SK-N-SH treated with all-trans-retinoic acid at 6 μM for 48 hours (cell line): ENCODE results near the gene MGAT5B.

Experiments used
- ATAC-seq: fragments of 200-7000 bp; cut with Tn5 transposase; 3 replicates; pipeline ENCODE4 v1.9.1; 2020; ENCODE audit warnings: mild to moderate bottlenecking, moderate library complexity
- BACH2 ChIP-seq: fragments of 250-450 bp; sonication (Bioruptor Pico); IDR thresholded peaks from 2 replicates; pipeline ENCODE4 v1.9.0; 2021; ENCODE audit warnings: mild to moderate bottlenecking, borderline replicate concordance
- CSDC2 ChIP-seq: fragments of 250-450 bp; sonication (Bioruptor Pico); IDR thresholded peaks from 2 replicates; pipeline ENCODE4 v1.5.0; 2020; ENCODE audit warnings: mild to moderate bottlenecking, moderate library complexity
- ESRRG ChIP-seq: fragments of 250-450 bp; sonication (Bioruptor Pico); IDR thresholded peaks from 2 replicates; pipeline ENCODE4 v1.6.1; 2021; ENCODE audit warnings: mild to moderate bottlenecking
- GLIS3 ChIP-seq: fragments of 250-450 bp; sonication (Bioruptor Pico); IDR thresholded peaks from 2 replicates; pipeline ENCODE4 v1.5.0; 2020; ENCODE audit warnings: mild to moderate bottlenecking, moderate library complexity
- ISL1 ChIP-seq: fragments of 250-450 bp; sonication (Bioruptor Pico); IDR thresholded peaks from 2 replicates; pipeline ENCODE4 v2.1.2; 2022; ENCODE audit warnings: mild to moderate bottlenecking, moderate library complexity
- OSR1 ChIP-seq: fragments of 250-450 bp; sonication (Bioruptor Pico); IDR thresholded peaks from 2 replicates; pipeline ENCODE4 v1.8.0; 2022; ENCODE audit warnings: moderate library complexity, mild to moderate bottlenecking, inconsistent platforms
- PPARA ChIP-seq: fragments of 250-450 bp; sonication (Bioruptor Pico); IDR thresholded peaks from 2 replicates; pipeline ENCODE4 v1.5.0; 2020; ENCODE audit warnings: mild to moderate bottlenecking, borderline replicate concordance
- RARB ChIP-seq: fragments of 250-450 bp; sonication (Bioruptor Pico); IDR thresholded peaks from 2 replicates; pipeline ENCODE4 v1.8.0; 2021; ENCODE audit warnings: mild to moderate bottlenecking, moderate library complexity
- SNAI2 ChIP-seq: fragments of 250-450 bp; sonication (Bioruptor Pico); IDR thresholded peaks from 2 replicates; pipeline ENCODE4 v1.5.0; 2020; ENCODE audit warnings: mild to moderate bottlenecking, moderate library complexity
- TCF4 ChIP-seq: fragments of 250-450 bp; sonication (Bioruptor Pico); IDR thresholded peaks from 2 replicates; pipeline ENCODE4 v1.8.0; 2021; ENCODE audit warnings: mild to moderate bottlenecking, moderate library complexity, borderline replicate concordance
- TOX ChIP-seq: fragments of 250-450 bp; sonication (Bioruptor Pico); IDR thresholded peaks from 2 replicates; pipeline ENCODE4 v1.8.0; 2021; ENCODE audit warnings: mild to moderate bottlenecking, moderate library complexity, borderline replicate concordance
- ZC3H10 ChIP-seq: fragments of 250-450 bp; sonication (Bioruptor Pico); IDR thresholded peaks from 2 replicates; pipeline ENCODE4 v1.5.1; 2021; ENCODE audit warnings: mild to moderate bottlenecking, moderate library complexity
- ZFP3 ChIP-seq: fragments of 250-450 bp; sonication (Bioruptor Pico); IDR thresholded peaks from 2 replicates; pipeline ENCODE4 v1.5.0; 2020; ENCODE audit warnings: mild to moderate bottlenecking, moderate library complexity
- ZFP30 ChIP-seq: fragments of 450-650 bp; formaldehyde crosslinking; IDR thresholded peaks from 2 replicates; pipeline ENCODE4 v1.5.0; 2022; ENCODE audit warnings: mild to moderate bottlenecking, moderate library complexity
- ZNF565 ChIP-seq: fragments of 450-650 bp; formaldehyde crosslinking; conservative IDR thresholded peaks from 2 replicates; pipeline ENCODE4 v1.5.0; 2020; ENCODE audit warnings: low read depth, mild to moderate bottlenecking, moderate library complexity
- ZNF70 ChIP-seq: fragments of 450-650 bp; formaldehyde crosslinking; IDR thresholded peaks from 2 replicates; pipeline ENCODE4 v1.5.0; 2020; ENCODE audit warnings: mild to moderate bottlenecking, moderate library complexity
- ZNF8 ChIP-seq: fragments of 450-650 bp; formaldehyde crosslinking; IDR thresholded peaks from 2 replicates; pipeline ENCODE4 v1.5.0; 2020; ENCODE audit warnings: mild to moderate bottlenecking, moderate library complexity
- TF ChIP-seq, protein P1 (sequence below): fragments of 250-450 bp; sonication (Bioruptor Pico); IDR thresholded peaks from 2 replicates; pipeline ENCODE4 v1.5.1; 2020; ENCODE audit warnings: low read depth, mild to moderate bottlenecking, moderate library complexity
- TF ChIP-seq, protein P2 (sequence below): fragments of 250-450 bp; sonication (Bioruptor Pico); IDR thresholded peaks from 2 replicates; pipeline ENCODE4 v1.5.0; 2020; ENCODE audit warnings: mild to moderate bottlenecking, moderate library complexity
- TF ChIP-seq, protein P3 (sequence below): fragments of 250-450 bp; sonication (Bioruptor Pico); IDR thresholded peaks from 2 replicates; pipeline ENCODE4 v1.8.0; 2021; ENCODE audit warnings: low read depth, mild to moderate bottlenecking, moderate library complexity, borderline replicate concordance
- TF ChIP-seq, protein P4 (sequence below): fragments of 250-450 bp; sonication (Bioruptor Pico); IDR thresholded peaks from 2 replicates; pipeline ENCODE4 v1.5.1; 2021; ENCODE audit warnings: mild to moderate bottlenecking, moderate library complexity
- TF ChIP-seq, protein P5 (sequence below): fragments of 250-450 bp; sonication (Bioruptor Pico); IDR thresholded peaks from 2 replicates; pipeline ENCODE4 v1.8.0; 2020; ENCODE audit warnings: mild to moderate bottlenecking, moderate library complexity, borderline replicate concordance

The MGAT5B gene

DNA sequence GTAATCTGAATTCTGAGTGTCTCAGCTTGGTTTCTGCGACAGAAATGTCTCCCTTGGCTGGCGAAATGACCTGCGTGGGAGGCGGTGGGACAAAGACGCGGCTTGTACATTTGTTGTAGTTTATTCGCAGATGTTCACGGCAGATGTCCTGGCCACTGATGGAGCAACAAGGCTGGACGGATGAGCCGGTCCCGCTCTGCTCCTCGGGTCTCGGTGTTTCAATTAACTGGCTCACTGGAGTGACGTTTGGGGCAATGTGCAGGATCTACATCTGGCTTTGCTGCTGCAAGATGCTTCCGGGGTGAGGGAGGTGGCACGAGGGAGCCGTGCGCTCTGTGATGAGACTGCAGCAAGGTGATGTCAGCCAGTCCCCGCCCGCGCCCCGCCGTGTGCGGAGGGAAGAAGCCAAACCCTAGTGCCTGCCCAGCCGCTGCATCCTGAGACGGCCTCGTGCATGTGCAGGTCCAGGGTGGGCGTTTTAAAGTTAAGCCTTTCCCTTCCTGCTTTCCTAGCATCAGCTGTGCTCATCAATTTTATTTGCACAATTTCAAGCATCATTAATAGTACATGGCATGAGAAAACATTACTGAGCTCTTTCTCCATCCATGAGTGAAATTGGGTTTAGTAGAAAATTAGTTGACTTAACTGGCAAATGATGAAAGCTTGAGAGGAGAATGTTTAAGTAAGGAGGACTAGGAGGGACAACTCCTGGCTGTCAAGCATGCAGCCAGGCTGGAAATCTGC, 44.4 kb downstream of the MGAT5B start (continued):
- no peak for TF ChIP-seq ZNF8 (CRISPR knock-in tag)
- TF ChIP-seq, all 23 proteins: peak for 0

DNA sequence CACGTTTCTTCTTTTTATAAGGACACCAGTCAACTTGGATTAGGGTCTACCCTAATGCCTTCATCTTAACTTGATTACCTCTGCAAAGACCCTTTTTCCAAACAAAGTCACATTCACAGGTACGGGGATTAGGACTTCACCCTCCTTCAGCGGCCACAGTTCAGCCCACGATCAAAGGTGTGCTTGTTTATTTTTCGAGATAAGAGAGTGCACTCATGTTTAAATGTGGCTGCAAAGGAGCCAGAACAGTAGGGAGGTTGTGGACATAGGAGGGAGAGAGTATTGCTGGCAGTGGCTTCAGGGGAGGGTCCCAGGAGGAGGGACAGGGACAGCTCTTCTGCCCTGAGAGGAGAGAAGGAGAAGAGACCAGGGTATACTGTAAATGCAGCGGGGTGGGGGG, 46.7 kb downstream of the MGAT5B start:
- TF ChIP-seq ZNF8 (CRISPR knock-in tag) (no peak), RARB (CRISPR knock-in tag) (no peak), ZNF565 (CRISPR knock-in tag) (no peak), ZFP3 (CRISPR knock-in tag) (no peak), ZFP30 (CRISPR knock-in tag) (no peak), CSDC2 (CRISPR knock-in tag) (no peak), TOX (CRISPR knock-in tag) (no peak), ZNF70 (CRISPR knock-in tag) (no peak), PPARA (no peak), ISL1 (CRISPR knock-in tag) (no peak), ESRRG (CRISPR knock-in tag) (no peak), OSR1 (CRISPR knock-in tag) (no peak)
- TF ChIP-seq, protein P1, sequence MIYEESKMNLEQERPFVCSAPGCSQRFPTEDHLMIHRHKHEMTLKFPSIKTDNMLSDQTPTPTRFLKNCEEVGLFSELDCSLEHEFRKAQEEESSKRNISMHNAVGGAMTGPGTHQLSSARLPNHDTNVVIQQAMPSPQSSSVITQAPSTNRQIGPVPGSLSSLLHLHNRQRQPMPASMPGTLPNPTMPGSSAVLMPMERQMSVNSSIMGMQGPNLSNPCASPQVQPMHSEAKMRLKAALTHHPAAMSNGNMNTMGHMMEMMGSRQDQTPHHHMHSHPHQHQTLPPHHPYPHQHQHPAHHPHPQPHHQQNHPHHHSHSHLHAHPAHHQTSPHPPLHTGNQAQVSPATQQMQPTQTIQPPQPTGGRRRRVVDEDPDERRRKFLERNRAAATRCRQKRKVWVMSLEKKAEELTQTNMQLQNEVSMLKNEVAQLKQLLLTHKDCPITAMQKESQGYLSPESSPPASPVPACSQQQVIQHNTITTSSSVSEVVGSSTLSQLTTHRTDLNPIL = no peak
- TF ChIP-seq, protein P2, sequence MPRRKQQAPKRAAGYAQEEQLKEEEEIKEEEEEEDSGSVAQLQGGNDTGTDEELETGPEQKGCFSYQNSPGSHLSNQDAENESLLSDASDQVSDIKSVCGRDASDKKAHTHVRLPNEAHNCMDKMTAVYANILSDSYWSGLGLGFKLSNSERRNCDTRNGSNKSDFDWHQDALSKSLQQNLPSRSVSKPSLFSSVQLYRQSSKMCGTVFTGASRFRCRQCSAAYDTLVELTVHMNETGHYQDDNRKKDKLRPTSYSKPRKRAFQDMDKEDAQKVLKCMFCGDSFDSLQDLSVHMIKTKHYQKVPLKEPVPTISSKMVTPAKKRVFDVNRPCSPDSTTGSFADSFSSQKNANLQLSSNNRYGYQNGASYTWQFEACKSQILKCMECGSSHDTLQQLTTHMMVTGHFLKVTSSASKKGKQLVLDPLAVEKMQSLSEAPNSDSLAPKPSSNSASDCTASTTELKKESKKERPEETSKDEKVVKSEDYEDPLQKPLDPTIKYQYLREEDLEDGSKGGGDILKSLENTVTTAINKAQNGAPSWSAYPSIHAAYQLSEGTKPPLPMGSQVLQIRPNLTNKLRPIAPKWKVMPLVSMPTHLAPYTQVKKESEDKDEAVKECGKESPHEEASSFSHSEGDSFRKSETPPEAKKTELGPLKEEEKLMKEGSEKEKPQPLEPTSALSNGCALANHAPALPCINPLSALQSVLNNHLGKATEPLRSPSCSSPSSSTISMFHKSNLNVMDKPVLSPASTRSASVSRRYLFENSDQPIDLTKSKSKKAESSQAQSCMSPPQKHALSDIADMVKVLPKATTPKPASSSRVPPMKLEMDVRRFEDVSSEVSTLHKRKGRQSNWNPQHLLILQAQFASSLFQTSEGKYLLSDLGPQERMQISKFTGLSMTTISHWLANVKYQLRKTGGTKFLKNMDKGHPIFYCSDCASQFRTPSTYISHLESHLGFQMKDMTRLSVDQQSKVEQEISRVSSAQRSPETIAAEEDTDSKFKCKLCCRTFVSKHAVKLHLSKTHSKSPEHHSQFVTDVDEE = no peak
- ATAC-seq = no peak

DNA sequence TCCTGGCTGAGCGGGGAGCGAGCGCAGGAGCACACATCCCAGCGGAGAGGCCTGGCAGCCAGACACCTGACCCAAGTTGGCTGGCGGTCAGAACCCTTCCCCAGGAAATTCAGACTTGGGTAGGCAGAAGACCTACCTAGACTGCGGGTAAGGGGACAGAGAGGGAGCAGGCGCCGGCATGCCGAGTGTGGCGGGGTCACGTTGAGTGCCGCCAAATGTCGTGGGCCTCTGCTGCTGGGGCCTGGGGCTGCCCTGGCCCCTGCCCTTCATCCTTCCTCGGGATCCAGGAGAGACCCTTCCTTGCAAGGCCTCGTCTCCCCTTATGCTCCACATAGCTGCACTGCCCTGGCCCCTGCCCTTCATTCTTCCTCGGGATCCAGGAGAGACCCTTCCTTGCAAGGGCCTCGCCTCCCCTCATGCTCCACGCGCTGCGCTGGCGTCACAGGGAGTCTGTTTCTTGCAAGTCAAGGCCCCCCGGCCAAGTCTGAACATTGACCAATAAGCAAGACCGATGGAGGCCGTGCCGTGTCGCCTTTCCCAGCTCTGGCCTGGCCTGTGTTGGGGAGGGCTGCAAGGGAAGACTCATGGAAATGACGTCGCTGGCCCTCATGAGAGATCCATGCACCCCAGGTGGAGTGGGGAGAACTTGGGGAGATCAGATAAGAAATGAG, 47.8 kb downstream of the MGAT5B start:
- TF ChIP-seq ISL1 (CRISPR knock-in tag) (no peak), ZC3H10 (CRISPR knock-in tag) (no peak), GLIS3 (no peak), SNAI2 (no peak), ZNF70 (CRISPR knock-in tag) (no peak), ZNF565 (CRISPR knock-in tag) (no peak), TCF4 (CRISPR knock-in tag) (no peak), ZFP30 (CRISPR knock-in tag) (no peak), OSR1 (CRISPR knock-in tag) (no peak), BACH2 (no peak), RARB (CRISPR knock-in tag) (no peak), ZNF8 (CRISPR knock-in tag) (no peak)
- TF ChIP-seq, protein P3, sequence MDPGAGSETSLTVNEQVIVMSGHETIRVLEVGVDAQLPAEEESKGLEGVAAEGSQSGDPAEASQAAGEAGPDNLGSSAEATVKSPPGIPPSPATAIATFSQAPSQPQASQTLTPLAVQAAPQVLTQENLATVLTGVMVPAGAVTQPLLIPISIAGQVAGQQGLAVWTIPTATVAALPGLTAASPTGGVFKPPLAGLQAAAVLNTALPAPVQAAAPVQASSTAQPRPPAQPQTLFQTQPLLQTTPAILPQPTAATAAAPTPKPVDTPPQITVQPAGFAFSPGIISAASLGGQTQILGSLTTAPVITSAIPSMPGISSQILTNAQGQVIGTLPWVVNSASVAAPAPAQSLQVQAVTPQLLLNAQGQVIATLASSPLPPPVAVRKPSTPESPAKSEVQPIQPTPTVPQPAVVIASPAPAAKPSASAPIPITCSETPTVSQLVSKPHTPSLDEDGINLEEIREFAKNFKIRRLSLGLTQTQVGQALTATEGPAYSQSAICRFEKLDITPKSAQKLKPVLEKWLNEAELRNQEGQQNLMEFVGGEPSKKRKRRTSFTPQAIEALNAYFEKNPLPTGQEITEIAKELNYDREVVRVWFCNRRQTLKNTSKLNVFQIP = no peak
- TF ChIP-seq, protein P2 = no peak
- TF ChIP-seq, protein P4, sequence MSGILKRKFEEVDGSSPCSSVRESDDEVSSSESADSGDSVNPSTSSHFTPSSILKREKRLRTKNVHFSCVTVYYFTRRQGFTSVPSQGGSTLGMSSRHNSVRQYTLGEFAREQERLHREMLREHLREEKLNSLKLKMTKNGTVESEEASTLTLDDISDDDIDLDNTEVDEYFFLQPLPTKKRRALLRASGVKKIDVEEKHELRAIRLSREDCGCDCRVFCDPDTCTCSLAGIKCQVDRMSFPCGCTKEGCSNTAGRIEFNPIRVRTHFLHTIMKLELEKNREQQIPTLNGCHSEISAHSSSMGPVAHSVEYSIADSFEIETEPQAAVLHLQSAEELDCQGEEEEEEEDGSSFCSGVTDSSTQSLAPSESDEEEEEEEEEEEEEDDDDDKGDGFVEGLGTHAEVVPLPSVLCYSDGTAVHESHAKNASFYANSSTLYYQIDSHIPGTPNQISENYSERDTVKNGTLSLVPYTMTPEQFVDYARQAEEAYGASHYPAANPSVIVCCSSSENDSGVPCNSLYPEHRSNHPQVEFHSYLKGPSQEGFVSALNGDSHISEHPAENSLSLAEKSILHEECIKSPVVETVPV (CRISPR knock-in tag) = no peak
- TF ChIP-seq, protein P1 = no peak
- TF ChIP-seq, protein P5, sequence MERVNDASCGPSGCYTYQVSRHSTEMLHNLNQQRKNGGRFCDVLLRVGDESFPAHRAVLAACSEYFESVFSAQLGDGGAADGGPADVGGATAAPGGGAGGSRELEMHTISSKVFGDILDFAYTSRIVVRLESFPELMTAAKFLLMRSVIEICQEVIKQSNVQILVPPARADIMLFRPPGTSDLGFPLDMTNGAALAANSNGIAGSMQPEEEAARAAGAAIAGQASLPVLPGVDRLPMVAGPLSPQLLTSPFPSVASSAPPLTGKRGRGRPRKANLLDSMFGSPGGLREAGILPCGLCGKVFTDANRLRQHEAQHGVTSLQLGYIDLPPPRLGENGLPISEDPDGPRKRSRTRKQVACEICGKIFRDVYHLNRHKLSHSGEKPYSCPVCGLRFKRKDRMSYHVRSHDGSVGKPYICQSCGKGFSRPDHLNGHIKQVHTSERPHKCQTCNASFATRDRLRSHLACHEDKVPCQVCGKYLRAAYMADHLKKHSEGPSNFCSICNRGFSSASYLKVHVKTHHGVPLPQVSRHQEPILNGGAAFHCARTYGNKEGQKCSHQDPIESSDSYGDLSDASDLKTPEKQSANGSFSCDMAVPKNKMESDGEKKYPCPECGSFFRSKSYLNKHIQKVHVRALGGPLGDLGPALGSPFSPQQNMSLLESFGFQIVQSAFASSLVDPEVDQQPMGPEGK (CRISPR knock-in tag) = no peak
- no peak for ATAC-seq
